GM21381 (cell line): Measurements from ENCODE around the gene CCBE1.
"Not testable (repeated sequence)": the region's sequence is repeated elsewhere in the genome, so short reads cannot be mapped to it uniquely, and the experiment has no call there.

Experiments used
- ATAC-seq: cut with Tn5 transposase; IDR thresholded peaks from one replicate; pipeline ENCODE4 v1.9.1; 2021; ENCODE audit warnings: mild to moderate bottlenecking, moderate library complexity; ENCODE audit not compliant: unreplicated experiment

CCBE1 gene

DNA sequence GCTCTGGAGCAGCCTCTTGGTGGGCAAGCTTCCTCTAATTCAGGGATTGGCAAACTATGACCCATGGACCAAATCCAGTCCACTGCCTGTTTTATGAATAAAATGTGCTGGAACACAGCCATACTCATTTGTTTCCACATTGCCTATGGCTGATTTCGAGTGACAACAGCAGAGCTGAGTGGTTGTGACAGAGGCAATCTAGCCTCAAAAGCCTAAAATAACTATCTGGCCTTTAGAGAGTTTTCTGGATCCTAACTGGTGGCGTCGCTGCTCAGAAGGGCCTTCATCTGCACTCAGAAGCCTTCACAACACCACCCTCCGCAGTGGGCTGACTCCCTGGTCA, 147.1 kb downstream of the CCBE1 start:
- ATAC-seq: no peak

- ATAC-seq: no peak
Measured at GRCh38 chr18:59549503-59550173, 147.6 kb downstream of the CCBE1 start.

- no peak for ATAC-seq
Measured at GRCh38 chr18:59547581-59548182, 149.5 kb downstream of the CCBE1 start.

- ATAC-seq: no peak
Measured at GRCh38 chr18:59546188-59546587, 151.0 kb downstream of the CCBE1 start.

DNA sequence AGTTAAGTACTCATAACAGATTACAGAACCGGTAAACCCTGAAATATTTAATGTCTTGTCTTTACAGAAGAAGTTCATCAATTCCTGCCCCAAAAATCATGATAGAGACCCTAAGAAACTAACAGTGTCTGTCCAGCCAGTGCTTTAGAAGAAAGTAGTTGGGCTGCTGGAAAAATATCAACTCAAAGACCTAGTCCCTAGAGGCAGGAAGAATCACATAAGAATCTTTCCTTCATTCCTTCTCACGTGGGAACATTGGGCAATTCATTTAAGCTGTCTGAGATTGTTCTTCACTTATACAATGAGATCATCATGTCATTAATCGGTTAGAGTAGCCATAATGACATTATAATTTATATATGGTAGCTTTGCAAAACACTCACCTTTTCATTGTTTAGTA, 156.4 kb downstream of the CCBE1 start:
- ATAC-seq: no peak

- no peak for ATAC-seq
Measured at GRCh38 chr18:59540346-59540745, 156.9 kb downstream of the CCBE1 start.

DNA sequence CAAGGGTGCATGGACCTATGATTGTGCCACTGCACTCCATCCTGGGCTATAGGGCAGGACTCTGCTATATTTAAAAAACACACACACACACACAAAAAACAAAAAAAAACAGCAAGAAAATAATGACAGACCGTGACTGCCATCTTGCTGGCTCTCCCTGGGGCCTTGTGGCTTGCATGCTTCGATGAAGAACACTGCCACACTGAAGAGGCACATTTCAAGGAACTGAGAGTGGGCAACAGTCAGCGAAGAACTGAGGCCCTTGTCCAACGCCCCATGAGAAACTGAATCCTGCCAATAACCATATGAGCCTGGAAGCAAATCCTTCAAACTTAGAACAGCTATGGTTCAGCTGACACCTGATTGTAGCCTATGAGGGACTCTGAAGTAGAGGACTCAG, 158.1 kb downstream of the CCBE1 start:
- no peak for ATAC-seq

- no peak for ATAC-seq
Measured at GRCh38 chr18:59537579-59537978, 159.6 kb downstream of the CCBE1 start.

GRCh38 chr18:59536166-59536565, 161.1 kb downstream of the CCBE1 start:
- no peak for ATAC-seq

- ATAC-seq: no peak
Measured at GRCh38 chr18:59535055-59535454, 162.2 kb downstream of the CCBE1 start.

DNA sequence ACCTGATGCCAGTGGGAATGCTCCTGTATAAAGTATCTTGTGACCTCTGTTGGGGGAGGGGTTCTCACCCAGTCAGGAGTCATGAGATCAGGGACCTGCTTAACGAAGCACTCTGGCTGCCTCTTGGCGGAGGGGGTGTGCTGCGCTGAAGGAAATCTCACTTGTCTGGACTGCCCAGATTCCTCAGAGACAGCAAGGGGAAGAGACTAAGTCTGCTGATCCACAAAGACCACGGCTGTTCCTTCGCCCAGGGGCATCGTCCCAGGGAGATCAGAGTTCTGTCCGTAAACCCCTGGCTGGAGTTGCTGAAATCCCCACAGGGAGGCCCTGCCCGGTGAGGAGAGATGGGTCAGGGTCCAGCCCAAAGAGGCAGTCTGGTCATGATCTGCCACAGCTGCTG, 168.4 kb downstream of the CCBE1 start:
- ATAC-seq: no peak

DNA sequence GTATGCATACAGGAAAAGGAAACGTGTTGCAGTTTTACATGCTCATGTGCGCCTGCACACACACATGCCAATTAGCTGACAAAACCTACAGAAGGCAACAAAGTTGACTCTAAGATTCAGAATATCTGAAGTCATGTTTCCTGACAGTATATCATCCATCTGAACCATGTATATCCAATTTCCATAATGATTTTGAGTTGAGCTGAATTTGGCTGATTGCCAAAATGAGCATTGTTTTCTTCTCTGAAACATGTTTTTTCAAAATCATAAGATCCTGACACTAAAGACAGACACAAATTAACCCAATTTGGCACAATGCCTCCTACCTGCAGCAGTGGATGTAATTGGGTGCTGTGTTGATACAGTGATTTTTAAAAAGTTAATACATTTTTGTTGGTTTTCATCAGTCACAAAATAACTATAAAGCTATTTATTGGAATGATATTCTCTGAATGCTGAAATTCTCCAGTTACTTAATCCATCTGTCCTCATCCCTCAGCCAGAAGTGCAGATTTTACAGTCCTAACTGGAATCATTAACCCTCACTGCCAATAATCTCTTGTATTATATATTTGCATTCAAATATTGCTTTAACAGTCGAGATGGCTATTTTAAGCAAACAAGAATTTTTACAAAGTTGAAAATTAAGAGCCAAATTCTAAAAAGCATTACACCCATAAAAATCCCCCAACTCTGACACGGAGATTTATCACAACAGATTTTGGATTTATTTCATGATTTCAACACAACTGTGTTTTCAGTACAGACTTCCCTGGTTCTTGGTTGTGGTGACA, 176.5 kb downstream of the CCBE1 start:
- no peak for ATAC-seq

GRCh38 chr18:59518705-59519104, 178.5 kb downstream of the CCBE1 start:
- no peak for ATAC-seq

DNA sequence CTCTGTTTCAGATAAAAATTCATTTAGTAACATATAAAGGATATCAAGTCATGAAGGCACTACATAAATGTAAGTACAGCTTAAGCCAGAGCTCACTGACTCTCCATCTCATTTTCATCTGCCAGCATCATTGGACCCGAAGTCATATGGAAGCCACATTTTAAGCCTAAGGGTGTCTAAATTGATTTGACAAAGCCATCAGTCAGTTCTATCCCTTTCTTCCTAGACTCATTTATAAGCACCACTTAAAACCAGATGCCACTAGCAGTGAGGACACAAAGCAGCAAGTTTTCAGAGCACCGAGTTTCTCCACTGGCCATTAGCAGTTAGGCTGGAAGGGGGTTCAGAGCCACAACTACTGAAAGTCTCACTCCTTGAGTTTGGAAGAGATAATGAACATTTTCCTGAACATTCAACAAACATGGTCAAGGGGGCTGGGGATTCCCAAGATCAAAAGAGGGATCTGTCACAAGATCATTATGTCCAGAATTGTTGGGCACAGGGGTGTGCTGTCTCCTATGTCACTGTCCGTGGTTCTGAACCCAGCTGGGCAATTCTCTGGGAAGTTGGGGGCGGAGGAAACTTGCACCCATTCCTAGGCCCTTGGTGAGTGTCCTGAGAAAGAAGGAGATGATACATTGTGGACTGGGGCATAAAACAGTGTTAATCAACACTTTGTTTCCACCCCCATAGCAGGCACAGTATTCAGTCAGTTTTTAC, 179.6 kb downstream of the CCBE1 start:
- no peak for ATAC-seq

- no peak for ATAC-seq
Measured at GRCh38 chr18:59516356-59517155, 180.7 kb downstream of the CCBE1 start.

DNA sequence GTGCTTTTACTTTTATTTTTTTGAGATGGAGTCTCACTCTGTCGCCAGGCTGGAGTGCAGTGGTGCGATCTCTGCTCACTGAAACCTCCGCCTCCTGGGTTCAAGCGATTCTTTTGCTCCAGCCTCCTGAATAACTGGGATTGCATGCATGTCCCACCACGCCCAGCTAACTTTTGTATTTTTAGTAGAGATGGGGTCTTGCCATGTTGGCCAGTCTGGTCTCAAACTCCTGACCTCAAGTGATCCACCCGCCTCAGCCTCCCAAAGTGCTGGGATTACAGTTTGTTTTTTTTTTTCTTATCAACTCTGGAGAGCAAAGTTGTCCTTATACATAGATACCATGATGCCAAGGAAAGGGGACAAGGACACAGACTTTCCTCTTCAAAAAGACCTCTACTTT, 181.3 kb downstream of the CCBE1 start:
- ATAC-seq: not testable (repeated sequence)

DNA sequence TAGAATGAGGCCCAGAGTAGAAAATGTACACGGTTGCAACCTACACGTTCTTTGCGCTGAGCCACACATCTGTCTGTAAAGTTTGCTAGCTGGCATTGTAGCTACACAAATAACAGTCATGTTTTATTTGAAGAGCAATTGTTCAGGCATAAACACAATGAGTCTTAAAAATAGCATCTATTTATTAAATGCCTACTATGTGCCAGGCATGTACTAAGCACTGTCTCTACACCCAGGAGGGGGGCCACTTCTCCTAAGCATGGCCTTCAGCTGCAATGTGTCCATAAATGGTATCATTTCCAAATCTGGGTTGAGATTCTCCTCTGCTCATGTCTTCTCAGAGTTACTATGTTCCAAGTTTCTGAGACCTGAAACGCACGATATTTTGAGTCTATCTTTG, 182.1 kb downstream of the CCBE1 start:
- ATAC-seq: no peak

DNA sequence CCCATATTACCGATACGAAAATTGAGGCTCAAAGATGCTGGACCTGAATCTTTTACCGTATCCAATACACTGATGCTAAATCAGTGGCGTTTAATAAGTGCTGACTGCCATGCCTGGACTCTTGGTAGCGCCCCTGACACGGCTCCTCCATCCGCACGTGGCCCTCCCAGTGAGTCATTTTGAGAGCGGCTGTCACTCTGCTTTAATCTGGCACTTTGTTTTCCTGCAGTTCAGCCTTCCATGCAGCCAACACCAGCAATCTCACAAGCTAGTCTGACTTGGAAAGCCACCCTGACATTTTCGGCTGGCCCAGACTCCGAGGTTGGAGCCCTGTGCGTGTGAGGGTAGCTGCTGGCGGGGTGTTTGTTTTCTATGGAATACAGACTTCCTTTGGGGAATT, 183.0 kb downstream of the CCBE1 start:
- no peak for ATAC-seq

- ATAC-seq: no peak
Measured at GRCh38 chr18:59512025-59512755, 185.0 kb downstream of the CCBE1 start.
